Brain microvascular endothelial cell (primary cell): ENCODE data around the gene SMYD5.

Experiments
- DNase-seq: peaks from one replicate; pipeline ENCODE4 v3.0.0-alpha.2; 2020
- H3K27ac ChIP-seq: fragments of 250-450 bp; sonication (Bioruptor Pico); 2 replicates; pipeline ENCODE4 v1.5.1; 2020; ENCODE audit warnings: mild to moderate bottlenecking, moderate library complexity
- H3K27me3 ChIP-seq: fragments of 250-450 bp; sonication (Bioruptor Pico); replicated peaks from 2 replicates; pipeline ENCODE4 v1.5.1; 2020; ENCODE audit warnings: mild to moderate bottlenecking
- H3K36me3 ChIP-seq: fragments of 250-450 bp; sonication (Bioruptor Pico); replicated peaks from 2 replicates; pipeline ENCODE4 v1.5.1; 2020; ENCODE audit warnings: mild to moderate bottlenecking
- H3K4me3 ChIP-seq: 2 replicates; pipeline ENCODE4 v1.5.1; 2011; ENCODE audit warnings: low read depth, mild to moderate bottlenecking, control low read depth, low read length, moderate library complexity
- CTCF ChIP-seq: IDR thresholded peaks from 2 replicates; pipeline ENCODE4 v1.5.1; 2011; ENCODE audit warnings: low read depth, mild to moderate bottlenecking, moderate library complexity, low read length, control low read depth, inconsistent platforms; ENCODE audit errors: missing control alignments
- in situ Hi-C: cut with HindIII; loops from 2 replicates; pipeline ENCODE4 v1.10.0; 2017; ENCODE audit warnings: low sequenced_read_pairs, low pct_ligation_motif_present

SMYD5 gene

GRCh38 chr2:73250872-73251846 lies 37.1 kb downstream of the SMYD5 start:
- Histone ChIP-seq H3K4me3 (no peak overlapping the region), H3K27me3 (no peaks in the 10 kb centered on the region), H3K27ac (no peak overlapping the region), H3K36me3 (peaks cover 65% of the 10 kb centered on the region)
- DNase-seq: no peak
- TF ChIP-seq CTCF: no peak
- in situ Hi-C loops: no loop called here

DNA sequence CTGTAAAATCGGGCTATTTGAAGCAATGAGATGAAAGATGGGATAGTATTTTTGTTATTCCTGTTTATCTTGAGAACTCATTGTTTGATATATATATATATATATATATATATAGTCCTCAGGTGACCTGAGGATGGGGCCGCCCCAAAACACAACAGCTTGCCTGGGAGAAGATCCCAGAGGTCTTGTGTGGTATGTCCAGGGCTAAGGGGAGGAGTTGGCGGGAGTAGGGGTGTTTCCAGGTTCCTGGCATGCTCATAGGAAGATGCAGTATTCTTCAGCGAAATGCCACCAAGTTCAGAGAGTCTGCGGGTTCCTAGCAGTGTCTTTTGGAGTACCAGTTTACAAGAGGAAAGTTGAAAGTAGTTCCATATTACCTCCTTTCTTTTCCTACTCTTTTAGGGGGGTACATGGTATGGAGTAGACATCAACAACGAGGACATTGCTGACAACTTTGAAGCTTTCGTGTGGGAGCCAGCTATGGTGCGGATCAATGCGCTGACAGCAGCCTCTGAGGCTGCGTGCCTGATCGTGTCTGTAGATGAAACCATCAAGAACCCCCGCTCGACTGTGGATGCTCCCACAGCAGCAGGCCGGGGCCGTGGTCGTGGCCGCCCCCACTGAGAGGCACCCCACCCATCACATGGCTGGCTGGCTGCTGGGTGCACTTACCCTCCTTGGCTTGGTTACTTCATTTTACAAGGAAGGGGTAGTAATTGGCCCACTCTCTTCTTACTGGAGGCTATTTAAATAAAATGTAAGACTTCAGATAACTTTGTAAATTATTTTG lies 38.4 kb downstream of the SMYD5 start:
- Histone ChIP-seq H3K36me3 (peaks cover 55% of the 10 kb centered on the region), H3K27me3 (no peaks in the 10 kb centered on the region), H3K4me3 (no peak overlapping the region), H3K27ac (no peak overlapping the region)
- DNase-seq: no peak
- TF ChIP-seq CTCF: no peak
- in situ Hi-C loops: no loop called here

DNA sequence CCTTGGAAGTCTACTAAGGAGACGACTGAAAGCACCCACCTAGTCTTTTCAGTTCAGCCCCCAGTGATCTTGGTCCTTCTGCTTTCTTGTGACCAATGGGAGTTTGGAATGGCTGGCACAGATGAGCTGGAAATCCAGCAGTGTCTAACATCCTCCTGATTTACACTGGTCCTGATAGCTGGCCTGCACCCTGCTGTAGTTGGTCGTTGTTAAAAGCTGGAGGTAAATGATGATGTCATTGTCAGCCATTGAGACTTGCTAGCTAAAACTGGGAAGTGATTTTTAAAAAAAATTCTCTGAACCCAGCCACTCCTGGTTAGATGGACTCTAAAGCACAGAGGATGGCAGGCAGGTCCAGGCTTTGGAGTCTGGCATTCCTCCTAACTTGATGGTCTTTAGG lies 39.4 kb downstream of the SMYD5 start:
- DNase-seq: no peak
- TF ChIP-seq CTCF: no peak
- H3K27ac ChIP-seq: no peak overlapping the region
- H3K4me3 ChIP-seq: no peak overlapping the region
- in situ Hi-C loops: no loop called here
- H3K27me3 ChIP-seq: no peaks in the 10 kb centered on the region
- H3K36me3 ChIP-seq: peaks cover 48% of the 10 kb centered on the region

GRCh38 chr2:73253901-73254300 lies 39.9 kb downstream of the SMYD5 start:
- no peak for TF ChIP-seq CTCF
- no peak for DNase-seq
- Histone ChIP-seq H3K36me3 (peaks cover 43% of the 10 kb centered on the region), H3K27me3 (no peaks in the 10 kb centered on the region), H3K4me3 (no peak overlapping the region), H3K27ac (no peak overlapping the region)
- in situ Hi-C loops: no loop called here

DNA sequence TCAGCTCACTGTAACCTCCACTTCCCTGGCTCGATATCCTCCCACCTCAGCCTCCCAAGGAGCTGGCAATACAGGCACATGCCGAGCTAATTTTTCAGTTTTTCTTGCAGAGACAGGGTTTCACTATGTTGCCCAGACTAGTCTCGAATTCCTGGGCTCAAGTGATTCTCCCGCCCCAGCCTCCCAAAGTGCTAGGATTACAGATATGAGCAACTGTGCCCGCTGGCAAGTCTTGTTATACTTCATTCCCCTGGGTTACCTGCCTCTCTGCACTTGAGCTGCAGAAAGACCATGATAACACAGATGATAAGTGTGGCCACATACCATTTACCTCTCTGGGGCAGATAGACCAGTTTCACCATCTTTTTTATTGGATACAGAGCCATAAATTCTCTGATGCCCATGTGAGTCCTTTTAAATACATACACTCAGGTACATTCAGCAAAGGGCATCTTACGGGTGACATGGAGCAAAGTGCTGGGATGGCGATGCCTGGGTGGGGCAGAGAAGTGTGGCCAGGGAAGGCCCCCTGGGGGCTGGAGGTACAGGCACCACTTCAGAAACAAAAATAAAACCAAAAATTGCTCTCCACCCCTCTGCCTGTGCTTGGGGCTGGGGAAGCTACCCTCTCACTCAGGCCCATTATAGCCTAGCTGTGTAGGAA lies 40.4 kb downstream of the SMYD5 start:
- Histone ChIP-seq H3K36me3 (peaks cover 37% of the 10 kb centered on the region), H3K27me3 (no peaks in the 10 kb centered on the region), H3K4me3 (no peak overlapping the region), H3K27ac (no peak overlapping the region)
- no peak for TF ChIP-seq CTCF
- DNase-seq: no peak
- in situ Hi-C loops: no loop called here
